Stimulated activated CD4-positive, alpha-beta T cell treated with anti-CD3 and anti-CD28 coated beads, Interleukin-15, amount 100 ng/mL, for 1 hour (primary cell): ENCODE results near the gene PAK6.

Source experiments
- DNase-seq, 2 donors: peaks; one replicate each; pipeline ENCODE4 v3.0.0-alpha.2; 2020; ENCODE audit warnings: low read depth in 1 of 2, low spot score in 1 of 2

Gene PAK6

DNA sequence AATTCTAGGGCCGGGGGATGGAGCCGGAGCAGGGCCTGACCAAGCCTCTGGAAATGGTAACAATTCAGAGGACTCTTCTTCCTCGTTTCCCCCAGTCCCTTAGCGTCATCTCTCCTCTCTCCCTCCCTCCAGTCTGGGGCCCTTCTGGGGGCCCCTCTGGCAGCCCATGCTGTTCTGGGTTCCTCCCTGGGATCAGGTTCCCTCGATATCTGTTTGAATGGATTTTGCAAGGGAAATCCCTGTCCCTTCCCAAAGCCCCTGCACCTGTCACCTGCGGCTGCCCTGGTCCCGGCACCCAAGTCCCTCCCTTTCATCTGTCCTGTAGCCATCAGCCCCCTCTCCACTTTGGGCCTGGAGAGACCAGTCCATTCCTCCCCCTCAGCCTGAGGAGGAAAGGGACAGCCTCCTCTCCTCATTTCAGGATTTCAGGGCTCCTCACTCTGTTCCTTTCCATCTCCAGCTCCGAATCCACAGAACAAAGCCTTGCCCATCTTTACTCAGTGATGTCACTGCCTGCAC is 70.5 kb downstream of the PAK6 start:
- no peak for DNase-seq

DNA sequence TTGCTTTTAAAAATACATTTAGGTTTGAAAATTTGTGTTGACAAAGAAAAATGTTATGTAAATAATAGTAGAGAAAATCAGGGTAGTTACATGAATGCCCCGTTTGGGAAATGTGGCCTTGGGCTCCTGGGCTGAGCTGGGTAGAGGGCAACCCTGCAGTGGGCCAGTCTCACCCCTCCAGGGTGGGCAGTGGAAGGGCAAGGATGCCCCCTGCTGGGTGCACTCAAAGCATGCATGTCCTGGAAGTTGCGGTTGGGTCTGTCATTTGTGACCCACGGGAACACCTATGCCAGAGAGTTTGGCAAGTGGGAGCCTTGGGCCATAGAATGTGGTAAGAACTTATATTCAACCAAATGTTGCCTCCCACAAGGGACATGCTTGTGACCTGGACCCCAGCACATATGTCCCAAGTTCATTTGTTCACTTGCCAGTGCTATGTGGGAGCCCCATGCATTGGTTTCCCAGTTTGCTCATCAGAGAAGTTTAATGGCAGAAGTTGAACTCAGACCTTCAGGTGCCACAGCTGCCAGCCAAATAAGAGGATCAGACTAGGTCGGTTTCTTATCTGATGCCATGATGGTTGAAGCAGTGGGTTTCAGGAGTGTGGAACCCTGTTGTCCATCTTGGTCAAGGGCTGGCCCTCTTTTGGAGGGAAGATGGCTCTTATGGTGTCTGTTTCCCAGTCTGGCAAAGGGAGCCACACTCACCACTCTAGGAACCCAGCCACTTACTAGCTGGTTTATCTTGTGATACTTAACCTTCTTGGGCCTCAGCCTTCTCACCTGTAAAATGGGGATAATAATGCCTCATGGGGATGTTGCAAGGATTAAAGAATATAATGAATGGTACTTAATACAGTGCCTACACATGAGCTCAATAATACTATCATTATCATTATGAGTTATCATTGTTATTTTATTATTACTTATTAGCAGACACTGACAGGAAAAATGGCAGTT is 71.4 kb downstream of the PAK6 start:
- no peak for DNase-seq

GRCh38 chr15:40310993-40311392 is 72.1 kb downstream of the PAK6 start:
- DNase-seq: no peak

DNA sequence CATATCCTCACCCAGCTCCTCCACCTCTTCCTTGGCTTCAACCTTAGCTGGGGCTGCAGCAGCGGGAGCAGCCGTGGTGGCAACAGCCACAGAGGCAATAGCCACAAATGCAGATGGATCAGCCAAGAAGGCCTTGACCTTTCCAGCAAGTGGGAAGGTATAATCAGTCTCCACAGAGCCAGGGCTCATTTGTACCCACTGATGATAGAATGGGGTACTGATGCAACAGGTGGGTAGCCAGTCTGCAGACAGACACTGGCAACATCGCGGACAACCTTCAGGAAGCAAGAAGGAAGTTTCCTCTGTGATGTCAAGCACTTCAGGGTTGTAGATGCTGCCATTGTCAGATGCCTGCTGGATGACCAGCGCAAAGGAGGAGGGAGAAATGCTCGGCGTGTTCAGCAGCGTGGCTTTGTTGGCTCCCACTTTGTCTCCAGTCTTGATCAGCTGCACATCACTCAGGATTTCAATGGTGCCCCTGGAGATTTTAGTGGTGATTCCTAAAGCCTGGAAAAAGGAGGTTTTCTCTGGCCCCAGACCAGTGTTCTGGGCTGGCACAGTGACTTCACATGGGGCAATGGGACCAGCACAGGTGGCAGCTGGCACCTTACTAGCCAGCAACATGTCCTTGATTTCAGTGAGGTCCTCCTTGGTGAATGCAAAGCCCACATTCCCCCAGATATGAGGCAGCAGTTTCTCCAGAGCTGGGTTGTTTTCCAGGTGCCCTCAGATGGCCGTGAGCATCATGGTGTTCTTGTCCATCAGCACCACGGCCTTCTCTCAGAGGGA is 73.7 kb downstream of the PAK6 start:
- no peak for DNase-seq

GRCh38 chr15:40313531-40314398 is 74.9 kb downstream of the PAK6 start:
- no peak for DNase-seq

DNA sequence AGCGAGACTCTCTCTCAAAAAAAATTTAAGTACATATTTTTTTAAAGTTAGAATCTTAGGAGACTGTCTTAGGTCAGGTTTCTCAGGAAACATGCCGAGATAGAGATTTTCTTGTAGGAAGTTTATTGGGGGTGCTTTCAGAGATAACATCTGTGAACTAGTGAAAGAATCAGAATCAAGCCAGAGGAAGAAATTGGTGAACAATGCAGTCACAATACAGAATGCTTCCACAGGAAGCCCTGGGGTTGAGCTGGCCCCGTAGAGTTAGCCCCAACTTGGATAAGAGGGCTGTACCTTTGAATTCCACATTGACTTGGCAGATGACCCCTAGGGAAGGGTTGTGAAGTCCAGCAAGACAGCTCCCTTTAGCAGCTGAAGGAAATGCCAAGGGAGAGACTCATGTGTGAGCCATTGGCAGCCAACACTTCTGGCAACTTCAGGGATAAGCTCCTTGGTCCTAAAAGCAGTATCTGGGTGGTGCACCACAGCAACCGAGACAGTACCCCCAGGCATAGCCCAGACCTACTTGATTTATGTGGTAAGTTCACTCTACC is 75.9 kb downstream of the PAK6 start:
- DNase-seq: no peak

DNA sequence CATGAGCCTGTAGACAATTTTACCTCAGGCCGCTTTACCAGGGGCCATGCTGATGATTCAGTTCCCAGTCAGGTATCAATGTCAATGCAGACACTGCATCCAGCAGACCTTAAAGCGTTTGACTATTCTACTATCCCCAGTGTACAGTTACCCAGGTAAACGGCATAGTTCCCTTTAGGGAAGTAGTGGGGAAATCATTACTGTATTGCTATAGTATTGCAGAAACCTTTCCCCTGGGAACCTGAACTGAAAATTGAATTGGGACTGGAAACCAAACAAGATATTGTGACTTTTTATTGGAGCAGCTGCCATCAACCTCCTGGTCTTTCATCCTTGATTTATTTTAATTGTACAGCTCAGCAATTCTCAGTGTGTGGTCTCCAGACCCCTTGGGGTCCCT is 78.1 kb downstream of the PAK6 start:
- DNase-seq: no peak

GRCh38 chr15:40317580-40317979 is 78.7 kb downstream of the PAK6 start:
- no peak for DNase-seq

GRCh38 chr15:40320409-40320808 is 81.5 kb downstream of the PAK6 start:
- DNase-seq: no peak

DNA sequence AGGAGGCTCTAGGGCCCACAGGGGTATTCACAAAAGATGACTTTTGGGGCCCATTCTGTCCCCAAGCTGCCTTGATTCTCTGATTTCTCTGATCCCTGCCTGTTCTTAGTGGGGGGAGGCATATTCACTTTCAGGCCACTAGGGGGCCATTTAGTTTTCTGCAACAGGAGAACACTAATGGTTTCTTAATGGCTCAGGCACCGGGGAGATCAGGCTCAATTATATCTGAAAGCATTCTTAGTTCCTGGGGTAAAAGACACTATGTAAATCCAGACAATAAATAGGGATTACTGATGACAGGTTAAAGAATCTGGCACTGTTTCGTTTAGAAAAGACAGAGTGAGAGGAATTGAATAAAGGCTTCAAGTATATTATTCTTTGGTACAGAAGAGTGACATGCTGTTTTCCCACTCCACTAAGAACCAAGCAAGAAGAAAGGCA is 82.1 kb downstream of the PAK6 start:
- no peak for DNase-seq

- no peak for DNase-seq
Observed at GRCh38 chr15:40322531-40323238, 83.8 kb downstream of the PAK6 start.

- peak; percentile 73 to 83 for DNase-seq
Observed at GRCh38 chr15:40323239-40323952, 84.5 kb downstream of the PAK6 start, which contains the start of gene INAFM2. INAFM2 (plus strand) TSS chr15:40323692; CDS start chr15:40324056, 364 bp downstream.

- DNase-seq: no peak
Observed at GRCh38 chr15:40323953-40324937, 85.4 kb downstream of the PAK6 start.

DNA sequence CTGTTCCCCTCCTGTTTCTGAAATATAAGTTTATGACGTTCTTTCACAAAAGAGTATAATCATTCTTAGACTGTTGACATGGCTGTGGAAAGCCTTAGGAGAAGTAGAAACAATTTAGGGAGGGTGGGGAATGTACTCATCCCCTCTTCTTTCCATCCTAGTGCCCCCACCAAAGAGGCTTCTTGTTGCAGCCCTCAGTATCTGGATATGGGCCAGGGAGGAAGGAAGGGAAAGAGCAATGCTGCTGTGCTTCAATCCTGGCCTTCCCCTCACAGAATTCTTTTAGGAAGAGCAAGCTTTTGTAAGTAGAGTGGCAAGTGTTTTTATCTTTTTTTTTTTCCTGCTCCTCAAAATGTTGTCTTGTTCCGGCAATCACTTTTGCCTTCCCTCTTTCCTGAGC is 86.3 kb downstream of the PAK6 start:
- DNase-seq: no peak

DNA sequence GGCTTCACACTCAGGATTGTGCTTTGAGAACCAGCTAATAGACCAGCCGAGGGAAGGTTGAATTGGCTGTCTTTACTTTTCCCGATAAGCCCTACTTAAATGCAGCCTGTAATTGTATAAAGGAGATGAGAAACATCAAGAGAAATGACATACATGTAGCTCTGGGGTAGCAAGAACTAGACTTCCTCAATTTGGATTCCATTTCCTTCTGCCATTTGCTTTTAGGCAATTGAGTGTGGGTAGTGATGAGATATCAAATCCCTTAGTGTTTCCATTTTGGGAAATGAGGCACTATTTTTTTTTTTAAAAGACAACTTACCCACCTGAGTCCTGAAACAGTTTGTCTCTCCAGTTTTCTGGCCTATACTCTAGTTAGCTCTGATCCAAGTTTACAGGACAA is 86.8 kb downstream of the PAK6 start:
- no peak for DNase-seq
